SU-DHL-6 (cell line): ENCODE results near the gene TMEM95.
A peak's percentile ranks its signal among the peaks of the same experiment; 100 is the strongest.
"Not testable (repeated sequence)": the region's sequence is repeated elsewhere in the genome, so short reads cannot be mapped to it uniquely, and the experiment has no call there.

Experiments
- H2AFZ ChIP-seq: fragments of 200-600 bp; sonication (generic); 2 replicates; pipeline ENCODE4 v1.6.1; 2014; ENCODE audit warnings: low read depth, mild to moderate bottlenecking, moderate library complexity, mixed read lengths, antibody characterized with exemption, low read length; ENCODE audit not compliant: severe bottlenecking
- H3F3A ChIP-seq: fragments of 200-600 bp; shearing (Covaris generic); 2 replicates; pipeline ENCODE4 v1.6.0; 2016; ENCODE audit warnings: antibody characterized with exemption, mild to moderate bottlenecking; ENCODE audit not compliant: insufficient read depth
- H3K27ac ChIP-seq: fragments of 200-600 bp; sonication (generic); 2 replicates; pipeline ENCODE4 v1.5.1; 2016; ENCODE audit warnings: low read depth, mild to moderate bottlenecking, low read length, moderate library complexity, mixed read lengths
- H3K27me3 ChIP-seq: fragments of 200-600 bp; sonication (generic), shearing (Covaris generic); 2 replicates; pipeline ENCODE4 v1.6.0; 2014; ENCODE audit warnings: mild to moderate bottlenecking, low read length
- H3K36me3 ChIP-seq: fragments of 200-600 bp; sonication (generic); 2 replicates; pipeline ENCODE4 v1.6.1; 2014; ENCODE audit warnings: mild to moderate bottlenecking, low read length, mixed read lengths
- H3K4me2 ChIP-seq: fragments of 300-600, 200-600 bp; shearing (Covaris generic), sonication (generic); 2 replicates; pipeline ENCODE4 v1.6.0; 2014; ENCODE audit warnings: low read length, low read depth, mild to moderate bottlenecking; ENCODE audit not compliant: poor library complexity, severe bottlenecking
- H3K4me3 ChIP-seq: fragments of 200-600 bp; sonication (generic); 2 replicates; pipeline ENCODE4 v1.5.1; 2014; ENCODE audit warnings: antibody characterized with exemption, low read length, mild to moderate bottlenecking, mixed read lengths; ENCODE audit not compliant: insufficient read depth, poor library complexity, severe bottlenecking
- H3K79me2 ChIP-seq: fragments of 200-600 bp; sonication (generic); 2 replicates; pipeline ENCODE4 v1.6.1; 2014; ENCODE audit warnings: mild to moderate bottlenecking, low read length, moderate library complexity; ENCODE audit not compliant: insufficient read depth
- H3K9ac ChIP-seq: fragments of 200-600 bp; sonication (generic); 2 replicates; pipeline ENCODE4 v1.7.0; 2014; ENCODE audit warnings: mild to moderate bottlenecking, low read length
- H3K9me2 ChIP-seq: fragments of 200-600 bp; sonication (generic); replicated peaks from 2 replicates; pipeline ENCODE4 v1.6.1; 2014; ENCODE audit warnings: low read length; ENCODE audit not compliant: insufficient read depth
- H3K9me3 ChIP-seq: fragments of 200-600 bp; sonication (generic); 2 replicates; pipeline ENCODE4 v1.6.1; 2014; ENCODE audit warnings: low read length, mixed read lengths; ENCODE audit not compliant: insufficient read depth
- H4K20me1 ChIP-seq: fragments of 200-600 bp; sonication (generic); 2 replicates; pipeline ENCODE4 v1.6.1; 2014; ENCODE audit warnings: low read depth, mild to moderate bottlenecking, antibody characterized with exemption, low read length, moderate library complexity, mixed read lengths
- CTCF ChIP-seq: fragments of 200-600 bp; sonication (generic); IDR thresholded peaks from one replicate; pipeline ENCODE4 v1.5.1; 2017; ENCODE audit warnings: antibody characterized with exemption, mild to moderate bottlenecking, low read length, moderate library complexity; ENCODE audit not compliant: insufficient read depth, poor library complexity, severe bottlenecking
- EZH2phosphoT487 ChIP-seq: fragments of 200-600 bp; sonication (generic), shearing (Covaris generic); conservative IDR thresholded peaks from 2 replicates; pipeline ENCODE4 v1.6.1; 2018; ENCODE audit warnings: mild to moderate bottlenecking, antibody characterized with exemption, low read length, moderate library complexity, mixed read lengths

Gene TMEM95

GRCh38 chr17:7330638-7331015, 24.3 kb upstream of the TMEM95 start:
- H3K79me2 ChIP-seq = peaks cover 17% of the 10 kb centered on the region; the same call in 1 of the 2 replicates
- peak overlapping the region; percentile 50 for H2AFZ ChIP-seq
- no peaks in the 10 kb centered on the region for H4K20me1 ChIP-seq
- H3K4me2 ChIP-seq = peak overlapping the region; percentile 69
- peak overlapping the region; percentile 94 for H3K9ac ChIP-seq
- peaks cover 9% of the 10 kb centered on the region for H3F3A ChIP-seq
- peak overlapping the region; percentile 99 for H3K4me3 ChIP-seq
- no peaks in the 10 kb centered on the region for H3K36me3 ChIP-seq
- H3K9me2 ChIP-seq = no peaks in the 10 kb centered on the region
- H3K27ac ChIP-seq = peak overlapping the region; percentile 89
- TF ChIP-seq CTCF (no peak), EZH2phosphoT487 (no peak)
- no peaks in the 10 kb centered on the region for H3K27me3 ChIP-seq
- H3K9me3 ChIP-seq = no peaks in the 10 kb centered on the region

DNA sequence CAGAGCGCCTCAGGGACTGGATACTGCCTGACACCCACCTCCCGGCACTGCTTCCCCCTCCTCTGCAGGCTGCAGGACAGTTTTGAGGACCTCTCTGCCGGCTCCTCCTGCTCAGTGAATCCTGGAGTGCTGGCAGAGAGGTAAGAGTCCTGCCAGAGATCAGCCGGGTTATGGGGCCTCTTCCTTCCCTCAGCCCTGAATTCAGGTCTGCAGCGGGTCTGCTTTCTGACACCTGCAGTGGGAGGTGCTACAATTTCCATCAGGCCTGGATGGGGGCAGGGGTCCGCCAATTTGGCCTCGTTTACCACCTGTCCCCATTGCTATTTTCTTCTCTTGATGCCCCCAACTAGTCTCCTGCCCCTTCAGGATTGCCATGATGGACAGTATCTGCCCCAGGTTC, 22.8 kb upstream of the TMEM95 start:
- H2AFZ ChIP-seq = no peak overlapping the region
- no peaks in the 10 kb centered on the region for H3K27me3 ChIP-seq
- H3K4me2 ChIP-seq = no peak overlapping the region
- H3K79me2 ChIP-seq = peaks cover 23% of the 10 kb centered on the region; the same call in 1 of the 2 replicates
- peaks cover 10% of the 10 kb centered on the region for H3F3A ChIP-seq
- no peak overlapping the region for H3K27ac ChIP-seq
- H3K9me3 ChIP-seq = no peaks in the 10 kb centered on the region
- H3K9me2 ChIP-seq = no peaks in the 10 kb centered on the region
- no peak overlapping the region for H3K9ac ChIP-seq
- H3K4me3 ChIP-seq = no peak overlapping the region
- no peaks in the 10 kb centered on the region for H3K36me3 ChIP-seq
- no peak for TF ChIP-seq CTCF
- TF ChIP-seq EZH2phosphoT487 = no peak
- no peaks in the 10 kb centered on the region for H4K20me1 ChIP-seq

- not testable (repeated sequence) for H3K27ac ChIP-seq, H3K9ac ChIP-seq, H3K4me3 ChIP-seq, H3K9me3 ChIP-seq, H3K4me2 ChIP-seq, H3K27me3 ChIP-seq, H3K36me3 ChIP-seq, H3K9me2 ChIP-seq, H4K20me1 ChIP-seq, H2AFZ ChIP-seq
- peaks cover 23% of the 10 kb centered on the region; the same call in 1 of the 2 replicates for H3K79me2 ChIP-seq
- H3F3A ChIP-seq = peaks cover 14% of the 10 kb centered on the region
Measured at GRCh38 chr17:7332600-7333069, 22.3 kb upstream of the TMEM95 start.

DNA sequence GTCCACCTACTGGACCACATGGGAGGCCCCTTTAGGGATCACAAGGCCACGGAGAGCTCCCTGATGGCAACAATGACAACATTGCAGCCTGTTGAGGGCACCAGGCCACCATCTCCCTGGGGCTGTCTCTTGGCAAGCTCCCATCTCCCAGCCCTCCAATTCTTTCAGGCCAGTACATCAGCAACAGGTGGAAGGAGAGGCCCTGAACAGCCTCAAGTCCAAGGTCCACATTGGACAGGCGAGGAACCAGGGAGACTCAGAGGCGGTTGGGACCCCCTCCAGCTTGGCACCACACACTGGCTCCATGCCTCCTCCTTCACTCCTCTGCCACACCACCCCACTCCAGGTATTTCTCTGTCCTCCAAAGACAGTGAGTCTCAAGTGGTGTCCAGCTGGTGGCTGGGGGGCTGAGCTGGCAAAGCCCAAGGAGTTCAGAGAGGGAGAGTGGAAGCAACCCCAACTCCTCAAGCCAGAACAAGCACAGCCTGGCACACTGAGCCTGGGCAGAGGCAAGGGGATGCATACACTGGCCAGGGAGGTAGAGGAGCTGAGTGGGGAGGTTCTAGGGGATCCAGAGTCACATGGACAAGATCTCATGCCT, 19.9 kb upstream of the TMEM95 start:
- no peaks in the 10 kb centered on the region; the same call in 1 of the 2 replicates for H3K36me3 ChIP-seq
- H3K9me2 ChIP-seq = no peaks in the 10 kb centered on the region
- no peaks in the 10 kb centered on the region for H4K20me1 ChIP-seq
- no peaks in the 10 kb centered on the region for H3K27me3 ChIP-seq
- H3K9me3 ChIP-seq = no peaks in the 10 kb centered on the region
- H3K4me3 ChIP-seq = no peak overlapping the region
- H3K79me2 ChIP-seq = peaks cover 12% of the 10 kb centered on the region; the same call in 1 of the 2 replicates
- H3K9ac ChIP-seq = no peak overlapping the region
- no peak overlapping the region for H2AFZ ChIP-seq
- no peak overlapping the region for H3K4me2 ChIP-seq
- H3F3A ChIP-seq = peaks cover 13% of the 10 kb centered on the region
- H3K27ac ChIP-seq = no peak overlapping the region
- TF ChIP-seq EZH2phosphoT487 = no peak
- no peak for TF ChIP-seq CTCF

DNA sequence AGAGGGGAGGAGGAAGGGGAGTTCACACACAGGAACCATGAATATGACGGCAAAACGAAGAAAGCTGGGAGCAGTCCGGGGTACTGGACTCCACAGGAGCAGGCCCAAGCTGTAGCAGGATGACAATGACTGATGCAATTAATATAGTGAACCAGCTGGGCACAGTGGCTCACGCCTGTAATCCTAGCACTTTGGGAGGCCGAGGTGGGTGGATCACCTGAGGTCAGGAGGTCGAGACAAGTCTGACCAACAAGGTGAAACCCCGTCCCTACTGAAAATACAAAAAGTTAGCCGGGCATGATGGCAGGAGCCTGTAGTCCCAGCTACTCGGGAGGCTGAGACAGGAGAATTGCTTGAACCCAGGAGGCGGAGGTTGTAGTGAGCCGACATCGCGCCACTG, 19.2 kb upstream of the TMEM95 start:
- not testable (repeated sequence) for H3K9me2 ChIP-seq, H3K27me3 ChIP-seq, H3F3A ChIP-seq, H3K36me3 ChIP-seq, H4K20me1 ChIP-seq, H3K9me3 ChIP-seq
- H3K27ac ChIP-seq = peak overlapping the region; percentile 79; the same call in 1 of the 2 replicates
- peak overlapping the region; percentile 55 for H2AFZ ChIP-seq
- peak overlapping the region; percentile 75 for H3K4me3 ChIP-seq
- peak overlapping the region; percentile 86 for H3K9ac ChIP-seq
- H3K79me2 ChIP-seq = peaks cover 12% of the 10 kb centered on the region; the same call in 1 of the 2 replicates
- H3K4me2 ChIP-seq = peak overlapping the region; percentile 87
